HEK293 (cell line): ENCODE measurements around the gene FOXP1.

Source experiments
- CTCF ChIA-PET: fragments of 350-600 bp; formaldehyde crosslinking; extraction: SDS; loops from one replicate; lab custom pipeline; 2021; ENCODE audit warnings: antibody characterized with exemption; lab: Yijun Ruan, JAX
- POLR2A ChIA-PET: fragments of 300-600 bp; formaldehyde crosslinking; extraction: SDS; loops from one replicate; lab custom pipeline; 2020; ENCODE audit warnings: antibody characterized with exemption, inconsistent platforms; lab: Yijun Ruan, JAX
- H3K27ac ChIP-seq: fragments of 200-500 bp; sonication (Bioruptor generic); 2 replicates; pipeline ENCODE4 v1.5.1; 2014; ENCODE audit warnings: low read depth, low read length, control low read depth, inconsistent platforms; ENCODE audit errors: extremely low read depth
- H3K36me3 ChIP-seq, 2 experiments: fragments of 200-500 bp in 1 of 2; sonication (Bioruptor generic) in 1 of 2; 1 replicate in 1 of 2; 2 replicates in 1 of 2; pipeline ENCODE4 v1.5.1; 2014 to 2017; ENCODE audit warnings: inconsistent platforms in 2 of 2, low read length in 2 of 2; ENCODE audit not compliant: control insufficient read depth in 2 of 2, insufficient read depth in 1 of 2
- H3K4me1 ChIP-seq: fragments of 200-500 bp; sonication (Bioruptor generic); 2 replicates; pipeline ENCODE4 v1.5.1; 2014; ENCODE audit warnings: mild to moderate bottlenecking, low read length, inconsistent platforms; ENCODE audit not compliant: control insufficient read depth, insufficient read depth
- H3K4me3 ChIP-seq: 2 replicates; pipeline ENCODE4 v1.5.1; 2011; ENCODE audit warnings: low read depth, mild to moderate bottlenecking, control low read depth, low read length, moderate library complexity
- H3K9me3 ChIP-seq: fragments of 200-500 bp; sonication (Bioruptor generic); 2 replicates; pipeline ENCODE4 v1.5.1; 2014; ENCODE audit warnings: low read depth, low read length, inconsistent platforms; ENCODE audit not compliant: control insufficient read depth, insufficient read depth
- HOXC10 ChIP-seq: sonication (generic); formaldehyde crosslinking; IDR thresholded peaks from 2 replicates; pipeline ENCODE4 v1.8.1; 2023; ENCODE audit warnings: mild to moderate bottlenecking, missing genetic modification reagents
- KLF16 ChIP-seq: fragments of 450-650 bp; formaldehyde crosslinking; IDR thresholded peaks from 2 replicates; pipeline ENCODE4 v1.5.1; 2017; ENCODE audit warnings: missing biosample characterization, missing genetic modification characterization
- PRDM6 ChIP-seq: fragments of 450-650 bp; formaldehyde crosslinking; IDR thresholded peaks from 2 replicates; pipeline ENCODE4 v1.5.1; 2017; ENCODE audit warnings: missing biosample characterization, missing genetic modification characterization
- REST ChIP-seq: fragments of 450-650 bp; formaldehyde crosslinking; IDR thresholded peaks from 2 replicates; pipeline ENCODE4 v1.5.1; 2016; ENCODE audit warnings: missing biosample characterization, missing genetic modification characterization
- ZBTB1 ChIP-seq: fragments of 450-650 bp; formaldehyde crosslinking; IDR thresholded peaks from 2 replicates; pipeline ENCODE4 v1.5.1; 2016; ENCODE audit warnings: missing biosample characterization, missing genetic modification characterization
- ZNF148 ChIP-seq: fragments of 450-650 bp; formaldehyde crosslinking; IDR thresholded peaks from 2 replicates; pipeline ENCODE4 v1.5.0; 2017; ENCODE audit warnings: missing biosample characterization, missing genetic modification characterization, borderline replicate concordance
- ZNF169 ChIP-seq: fragments of 450-650 bp; formaldehyde crosslinking; IDR thresholded peaks from 2 replicates; pipeline ENCODE4 v1.5.1; 2016; ENCODE audit warnings: missing biosample characterization, missing genetic modification characterization
- ZNF174 ChIP-seq: fragments of 450-650 bp; formaldehyde crosslinking; IDR thresholded peaks from 2 replicates; pipeline ENCODE4 v1.5.0; 2017; ENCODE audit warnings: missing biosample characterization, mild to moderate bottlenecking, missing genetic modification characterization
- ZNF214 ChIP-seq: fragments of 450-650 bp; formaldehyde crosslinking; IDR thresholded peaks from 2 replicates; pipeline ENCODE4 v1.5.1; 2017; ENCODE audit warnings: missing biosample characterization, mild to moderate bottlenecking, missing genetic modification characterization, borderline replicate concordance
- ZNF223 ChIP-seq: fragments of 450-650 bp; formaldehyde crosslinking; IDR thresholded peaks from 2 replicates; pipeline ENCODE4 v1.5.1; 2016; ENCODE audit warnings: missing biosample characterization, missing genetic modification characterization
- ZNF391 ChIP-seq: fragments of 450-650 bp; formaldehyde crosslinking; IDR thresholded peaks from 2 replicates; pipeline ENCODE4 v1.5.1; 2016; ENCODE audit warnings: low read depth, missing biosample characterization, missing genetic modification characterization, borderline replicate concordance
- ZNF488 ChIP-seq: fragments of 450-650 bp; formaldehyde crosslinking; IDR thresholded peaks from 2 replicates; pipeline ENCODE4 v1.5.1; 2016; ENCODE audit warnings: missing biosample characterization, missing genetic modification characterization
- ZNF514 ChIP-seq: fragments of 450-650 bp; formaldehyde crosslinking; IDR thresholded peaks from 2 replicates; pipeline ENCODE4 v1.5.1; 2016; ENCODE audit warnings: missing biosample characterization, missing genetic modification characterization
- ZNF654 ChIP-seq: fragments of 450-650 bp; formaldehyde crosslinking; IDR thresholded peaks from 2 replicates; pipeline ENCODE4 v1.5.1; 2016; ENCODE audit warnings: low read depth, missing biosample characterization, missing genetic modification characterization
- ZNF776 ChIP-seq: fragments of 450-650 bp; formaldehyde crosslinking; IDR thresholded peaks from 2 replicates; pipeline ENCODE4 v1.5.0; 2017; ENCODE audit warnings: missing biosample characterization, missing genetic modification characterization, borderline replicate concordance
- ZNF785 ChIP-seq: fragments of 450-650 bp; formaldehyde crosslinking; IDR thresholded peaks from 2 replicates; pipeline ENCODE4 v1.5.1; 2016; ENCODE audit warnings: missing biosample characterization, missing genetic modification characterization

Gene FOXP1

GRCh38 chr3:70974747-70975146 is 608.8 kb downstream of the FOXP1 start (continued):
- TF ChIP-seq PRDM6 (tag by site-specific recombination) (no peak), ZNF391 (tag by site-specific recombination) (no peak), ZBTB1 (no peak), ZNF174 (tag by site-specific recombination) (no peak), ZNF514 (tag by site-specific recombination) (no peak), HOXC10 (CRISPR knock-in tag) (no peak), ZNF169 (tag by site-specific recombination) (no peak), ZNF654 (tag by site-specific recombination) (no peak)

GRCh38 chr3:70973558-70973957 is 610.0 kb downstream of the FOXP1 start:
- Histone ChIP-seq H3K4me1 (no peaks in the 10 kb centered on the region), H3K27ac (no peak overlapping the region)
- no peak for TF ChIP-seq REST (tag by site-specific recombination)
- TF ChIP-seq ZNF776: no peak
- no peak for TF ChIP-seq KLF16 (tag by site-specific recombination)
- no peak for TF ChIP-seq ZNF488 (tag by site-specific recombination)
- TF ChIP-seq ZNF214: no peak
- TF ChIP-seq ZNF223 (tag by site-specific recombination): no peak
- TF ChIP-seq ZNF785 (tag by site-specific recombination): no peak
- no peak for TF ChIP-seq ZNF148 (tag by site-specific recombination)
- TF ChIP-seq, all 188 proteins: peak for 0
- peaks cover 7 to 79% of the 10 kb centered on the region in 2 experiments for H3K36me3 ChIP-seq
- no peaks in the 10 kb centered on the region for H3K9me3 ChIP-seq
- ChIA-PET POLR2A (interaction anchor here (0.6 kb wide), 2 partner anchors 9 to 10 kb away, joined by 3 read pairs; no protein-coding TSS in a partner anchor), CTCF (no interaction called here)
- H3K4me3 ChIP-seq: no peak overlapping the region
